Fibroblast of skin of left biceps (primary cell): ENCODE measurements around the gene KCNC4.

ENCODE experiments used
- DNase-seq, 2 experiments: peaks; one replicate each; pipeline ENCODE4 v3.0.0-alpha.2; 2013; ENCODE audit warnings: low read depth in 2 of 2

Gene KCNC4

GRCh38 chr1:110230381-110231199, 20.5 kb downstream of the KCNC4 start:
- no peak for DNase-seq

DNA sequence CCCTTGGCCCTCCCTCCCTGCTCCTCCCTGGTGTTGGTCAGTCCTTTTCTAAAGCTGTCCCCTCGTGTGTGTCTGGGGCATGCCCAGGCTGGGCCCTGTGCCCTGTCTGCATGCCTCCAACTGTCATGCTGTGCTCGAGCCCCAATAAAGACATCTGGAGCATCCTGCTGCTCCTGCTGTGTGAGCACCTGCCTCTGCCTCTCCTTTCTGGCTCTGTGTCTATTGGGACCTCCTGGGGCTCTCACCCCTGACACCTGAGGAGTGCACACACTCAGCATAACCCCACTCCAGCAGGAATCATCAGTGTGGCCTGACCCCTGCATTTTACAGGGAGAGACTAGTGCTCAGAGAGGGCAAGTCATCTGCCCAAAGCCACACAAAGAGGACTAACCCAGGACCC, 23.7 kb downstream of the KCNC4 start:
- DNase-seq, result no peak

DNA sequence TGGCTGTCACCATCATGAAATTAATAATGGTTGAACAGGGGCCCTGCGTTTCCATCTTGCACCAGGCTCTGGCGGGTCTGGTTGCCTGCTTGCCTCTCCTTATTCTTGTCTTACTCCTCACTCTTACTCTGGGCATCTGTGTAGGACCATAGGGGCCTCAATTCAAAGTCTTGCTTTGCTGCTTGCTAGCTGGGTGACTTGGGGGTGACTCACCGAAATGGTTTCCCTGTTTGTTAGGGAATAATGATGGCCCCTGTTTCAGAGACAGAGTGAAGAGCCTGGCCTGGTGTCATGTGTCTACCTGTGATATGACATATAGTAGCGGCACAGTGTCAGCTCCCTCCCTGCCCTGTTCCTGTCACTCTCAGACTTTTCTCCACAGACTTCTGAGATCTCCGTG, 24.6 kb downstream of the KCNC4 start:
- no peak for DNase-seq

GRCh38 chr1:110235181-110235833, 25.2 kb downstream of the KCNC4 start:
- DNase-seq, result no peak

DNA sequence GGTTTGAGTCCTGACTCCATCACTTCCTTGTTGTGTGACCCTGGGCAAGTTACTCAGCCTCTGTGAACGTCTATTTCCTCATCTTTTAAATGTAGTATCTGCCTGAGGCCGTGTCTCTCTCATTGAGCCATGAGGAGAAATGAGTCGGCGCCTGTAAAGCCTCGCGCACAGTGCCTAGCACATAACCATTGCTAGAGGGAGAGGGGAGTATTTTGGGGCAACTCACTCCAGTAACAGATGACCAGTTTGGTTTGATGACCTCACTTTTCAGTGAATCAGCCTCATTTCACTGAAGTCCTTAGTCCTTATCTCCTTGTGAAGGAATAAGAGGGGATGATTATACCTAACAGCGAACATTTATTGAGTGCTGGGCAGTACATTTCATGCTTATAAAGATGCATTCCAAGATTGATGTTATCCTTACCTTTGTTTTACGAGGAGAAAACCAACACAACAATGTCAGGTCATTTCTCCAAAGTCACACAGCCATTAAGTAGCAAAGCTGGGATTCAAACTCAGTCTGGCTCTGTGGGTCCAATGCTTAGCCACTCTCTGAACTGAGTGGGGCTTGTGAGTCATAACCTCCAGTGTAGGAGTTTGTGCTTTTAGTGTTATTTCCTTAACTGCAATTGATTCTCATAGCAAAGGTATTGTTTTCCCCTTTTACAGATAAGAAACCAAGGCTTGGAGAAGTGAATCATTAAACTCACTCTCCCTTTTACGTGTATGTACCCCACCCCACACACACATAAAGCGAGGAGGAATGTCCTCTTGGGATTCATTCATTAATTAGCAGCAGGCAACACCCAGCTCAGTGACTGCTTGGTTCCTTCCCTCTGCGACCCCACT, 25.9 kb downstream of the KCNC4 start:
- peak; percentile 5 to 15 for DNase-seq

- no peak for DNase-seq
Observed at GRCh38 chr1:110237386-110238152, 27.5 kb downstream of the KCNC4 start.

DNA sequence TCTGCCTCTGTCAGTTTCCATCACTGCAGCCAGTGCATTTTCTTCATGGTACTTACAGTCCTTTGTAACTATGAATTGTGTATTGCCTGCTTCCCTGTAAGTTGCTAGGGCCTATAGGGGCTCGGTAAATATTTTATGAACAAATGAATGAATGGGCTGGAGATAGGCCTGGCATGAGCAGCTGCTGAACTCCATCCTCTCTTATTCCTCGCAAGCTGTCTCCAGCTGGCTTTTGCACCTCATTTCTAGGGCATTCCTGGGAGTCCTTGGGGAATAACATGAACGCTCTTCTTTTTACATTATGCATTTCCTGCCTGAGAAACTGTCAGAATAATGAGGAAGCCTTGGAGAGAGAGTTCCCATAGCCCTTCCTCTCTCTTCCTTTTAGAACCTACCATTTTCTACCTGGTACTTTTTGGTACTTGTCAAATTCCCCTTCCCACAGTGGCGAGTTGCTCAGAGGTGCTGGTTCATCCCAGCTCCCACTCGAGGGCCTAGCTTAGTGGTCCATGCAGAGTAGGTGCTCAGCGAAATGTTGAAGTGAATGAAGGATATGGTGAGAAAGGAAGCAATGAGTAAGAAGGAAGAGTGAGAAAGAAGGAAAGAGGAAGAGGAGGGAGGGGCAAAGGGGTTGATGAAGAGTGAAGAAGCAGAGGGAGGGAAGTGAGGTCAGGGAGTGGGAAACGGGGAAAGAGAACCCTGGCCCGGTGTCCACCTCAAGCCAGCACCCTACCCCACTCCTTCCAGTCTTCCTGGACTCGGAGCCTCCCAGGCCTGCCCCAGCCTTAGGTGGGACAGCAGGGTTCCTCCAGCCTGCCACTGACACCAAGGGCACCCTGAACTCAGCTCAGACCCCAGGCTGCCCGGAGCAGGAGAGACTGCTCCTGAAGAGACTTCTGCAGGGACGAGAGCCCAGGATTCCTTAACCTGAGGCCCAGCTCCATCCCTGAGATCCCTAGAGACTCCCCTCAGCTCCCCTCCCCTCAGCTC, 29.6 kb downstream of the KCNC4 start:
- peak; percentile 18 to 19 for DNase-seq

GRCh38 chr1:110240476-110241210, 30.5 kb downstream of the KCNC4 start:
- no peak for DNase-seq

DNA sequence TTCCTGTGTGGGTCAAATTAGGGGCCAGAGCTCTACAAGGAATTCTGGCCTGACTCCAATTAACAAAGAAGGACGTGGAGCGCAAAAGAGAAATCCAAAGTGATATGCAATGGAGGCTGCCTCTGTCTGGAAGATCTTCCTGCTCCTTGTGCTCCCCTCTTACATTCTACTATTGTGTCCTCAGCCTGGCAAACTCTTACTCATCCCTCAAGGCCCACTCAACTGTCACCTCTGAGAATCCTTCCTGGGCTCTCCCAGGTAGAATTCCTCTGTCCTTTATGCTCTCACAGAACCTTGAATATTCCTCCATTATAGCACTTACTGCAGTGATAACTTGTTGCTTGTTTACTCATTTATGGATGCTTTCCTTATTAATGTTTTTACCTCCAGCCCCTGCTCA, 31.4 kb downstream of the KCNC4 start:
- DNase-seq, result no peak

DNA sequence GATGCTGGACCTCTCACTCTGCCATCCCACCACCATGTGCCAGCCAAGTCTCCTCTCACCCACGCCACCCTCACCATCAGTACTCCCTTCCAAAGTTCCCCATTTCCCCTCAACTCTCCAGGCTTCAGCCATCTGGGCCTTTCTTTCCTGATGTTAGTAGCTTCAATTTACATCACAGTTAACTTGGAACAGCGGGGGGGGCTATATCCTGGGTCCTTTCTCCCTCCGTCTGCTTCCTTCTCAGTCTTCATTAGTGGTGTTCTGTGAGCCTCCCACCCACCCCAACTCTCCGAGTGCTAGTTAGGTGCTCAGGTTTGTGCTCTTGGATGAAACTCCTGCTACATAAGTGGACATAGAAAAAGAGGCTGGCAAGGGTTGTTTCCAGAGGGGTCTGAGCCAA, 31.9 kb downstream of the KCNC4 start:
- no peak for DNase-seq

- no peak for DNase-seq
Observed at GRCh38 chr1:110242731-110243130, 32.6 kb downstream of the KCNC4 start.

- DNase-seq, result no peak
Observed at GRCh38 chr1:110243146-110243545, 33.0 kb downstream of the KCNC4 start.

- DNase-seq, result no peak
Observed at GRCh38 chr1:110243574-110243973, 33.5 kb downstream of the KCNC4 start.

DNA sequence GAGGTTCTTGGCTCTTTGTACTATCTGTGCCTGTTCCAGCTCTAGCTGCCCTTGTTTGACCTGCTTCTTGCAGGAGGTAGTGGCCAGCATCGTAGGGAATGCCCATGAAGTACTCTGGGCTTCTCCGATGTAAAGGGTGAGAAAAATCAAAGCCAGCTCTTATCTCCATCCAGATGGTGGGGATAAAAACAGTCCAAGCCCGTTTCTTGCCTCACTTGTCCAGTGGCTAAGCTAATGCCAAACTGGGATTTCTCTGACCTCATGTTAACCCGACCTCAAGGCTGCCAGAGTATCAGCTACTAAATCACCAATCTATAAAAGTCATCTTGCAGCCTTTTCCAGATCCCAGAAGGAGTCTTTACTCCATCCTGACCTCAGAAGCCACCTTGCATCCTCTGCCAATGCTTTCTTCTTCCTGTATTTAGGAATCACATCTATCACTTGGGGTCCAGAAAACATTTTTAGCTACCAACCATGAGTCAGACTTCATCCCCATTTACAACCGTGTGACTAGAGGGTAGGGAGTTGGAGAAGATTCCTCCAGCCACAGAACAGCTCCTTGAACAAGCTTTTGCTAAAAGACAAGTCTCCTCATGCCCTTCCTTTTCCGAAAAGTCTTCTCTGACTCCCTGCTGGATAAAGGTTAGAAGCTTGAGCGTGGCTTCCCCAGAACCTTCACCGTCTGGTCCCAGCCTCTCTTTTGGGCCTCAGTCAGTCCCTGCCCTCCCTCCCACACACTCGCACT, 35.9 kb downstream of the KCNC4 start:
- DNase-seq, result no peak

GRCh38 chr1:110248746-110249145, 38.6 kb downstream of the KCNC4 start:
- no peak for DNase-seq

GRCh38 chr1:110249256-110249655, 39.1 kb downstream of the KCNC4 start:
- no peak for DNase-seq

GRCh38 chr1:110250008-110250407, 39.9 kb downstream of the KCNC4 start:
- DNase-seq, result no peak

DNA sequence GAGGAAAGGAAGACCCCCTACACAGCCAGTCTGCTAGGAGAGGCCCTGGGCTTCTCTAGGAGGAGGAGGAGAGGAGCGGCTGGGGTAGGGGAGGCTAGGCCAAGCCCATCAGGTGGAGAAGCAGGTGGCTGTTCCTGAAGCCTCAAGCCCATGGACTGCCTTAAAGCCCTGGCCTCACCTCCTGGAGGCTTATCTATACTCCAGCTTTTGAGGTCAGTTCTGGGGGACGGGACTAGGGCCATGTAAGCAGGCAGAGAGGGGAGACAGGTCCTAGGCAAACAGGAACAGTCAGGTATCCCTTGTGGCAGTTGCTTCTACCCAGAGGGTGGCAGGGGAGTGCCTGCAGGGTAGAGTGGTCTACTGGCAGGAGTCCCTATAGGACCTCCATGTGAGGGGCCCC, 40.6 kb downstream of the KCNC4 start:
- no peak for DNase-seq

DNA sequence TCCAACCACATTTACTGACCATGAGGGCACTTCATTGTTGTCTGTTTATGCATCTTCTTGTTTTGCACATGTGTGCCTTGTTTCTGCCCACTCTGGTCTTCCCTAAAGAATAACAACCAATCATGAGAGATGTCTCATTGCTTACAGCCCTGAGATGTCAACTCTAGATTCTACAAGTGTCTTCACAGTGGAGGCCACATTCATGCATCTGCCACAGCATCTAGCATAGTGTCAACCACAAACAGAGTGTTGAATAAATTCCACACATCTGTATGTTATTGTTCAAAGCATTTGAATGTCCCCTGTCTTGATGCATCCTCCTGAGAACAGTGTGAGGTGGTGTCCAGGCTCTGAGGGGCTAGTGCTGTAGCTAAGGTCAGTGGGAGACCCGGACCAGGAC, 43.1 kb downstream of the KCNC4 start:
- no peak for DNase-seq
